Loucy (cell line): ENCODE data around the gene ZBTB16.

Experiments
- H2AFZ ChIP-seq: fragments of 200-600 bp; sonication (generic); 2 replicates; pipeline ENCODE4 v1.6.0; 2016; ENCODE audit warnings: antibody characterized with exemption, mild to moderate bottlenecking, low read length, moderate library complexity
- H3F3A ChIP-seq: fragments of 200-600 bp; 2 replicates; pipeline ENCODE4 v1.6.0; 2016; ENCODE audit warnings: antibody characterized with exemption, low read depth, mild to moderate bottlenecking
- H3K27me3 ChIP-seq: fragments of 200-600 bp; sonication (generic); 2 replicates; pipeline ENCODE4 v1.6.1; 2014; ENCODE audit warnings: low read length, mild to moderate bottlenecking; ENCODE audit not compliant: insufficient read depth, poor library complexity, severe bottlenecking
- H3K36me3 ChIP-seq: fragments of 200-600 bp; sonication (generic); 2 replicates; pipeline ENCODE4 v1.6.1; 2016; ENCODE audit warnings: low read length; ENCODE audit not compliant: insufficient read depth
- H3K4me1 ChIP-seq: fragments of 200-600 bp; sonication (generic); 2 replicates; pipeline ENCODE4 v1.5.1; 2014; ENCODE audit warnings: low read length, mild to moderate bottlenecking; ENCODE audit not compliant: insufficient read depth, poor library complexity, severe bottlenecking
- H3K4me2 ChIP-seq: fragments of 200-600 bp; sonication (generic); 2 replicates; pipeline ENCODE4 v1.6.0; 2014; ENCODE audit warnings: antibody characterized with exemption, low read length, low read depth, mild to moderate bottlenecking; ENCODE audit not compliant: poor library complexity, severe bottlenecking
- H3K4me3 ChIP-seq: fragments of 200-600 bp; sonication (generic); 2 replicates; pipeline ENCODE4 v1.5.1; 2014; ENCODE audit warnings: low read length, mild to moderate bottlenecking, mixed read lengths; ENCODE audit not compliant: poor library complexity, severe bottlenecking
- H3K79me2 ChIP-seq: fragments of 200-600 bp; sonication (generic); 2 replicates; pipeline ENCODE4 v1.6.1; 2014; ENCODE audit warnings: low read length; ENCODE audit not compliant: insufficient read depth
- H3K9ac ChIP-seq: fragments of 200-600 bp; sonication (generic); 2 replicates; pipeline ENCODE4 v1.6.0; 2014; ENCODE audit warnings: mild to moderate bottlenecking, low read depth, low read length, moderate library complexity; ENCODE audit not compliant: poor library complexity, severe bottlenecking
- H3K9me2 ChIP-seq: fragments of 200-600 bp; sonication (generic); replicated peaks from 2 replicates; pipeline ENCODE4 v1.6.1; 2016; ENCODE audit warnings: low read depth, low read length, mixed read lengths
- H3K9me3 ChIP-seq: fragments of 200-600 bp; sonication (generic); 2 replicates; pipeline ENCODE4 v1.6.1; 2014; ENCODE audit warnings: mild to moderate bottlenecking, antibody characterized with exemption, low read length, low read depth; ENCODE audit not compliant: insufficient read depth
- H4K20me1 ChIP-seq: fragments of 200-600 bp; sonication (generic); 2 replicates; pipeline ENCODE4 v1.6.0; 2014; ENCODE audit warnings: antibody characterized with exemption, low read length, mild to moderate bottlenecking; ENCODE audit not compliant: insufficient read depth, poor library complexity, severe bottlenecking
- EZH2phosphoT487 ChIP-seq: fragments of 200-600 bp; IDR thresholded peaks from 2 replicates; pipeline ENCODE4 v1.6.1; 2018; ENCODE audit warnings: antibody characterized with exemption, mild to moderate bottlenecking, moderate library complexity, borderline replicate concordance
- TF ChIP-seq, protein P1 (sequence below): fragments of 200-600 bp; sonication (generic); conservative IDR thresholded peaks from 2 replicates; pipeline ENCODE4 v1.5.1; 2014; ENCODE audit warnings: mild to moderate bottlenecking, antibody characterized with exemption, low read length

ZBTB16 gene

DNA sequence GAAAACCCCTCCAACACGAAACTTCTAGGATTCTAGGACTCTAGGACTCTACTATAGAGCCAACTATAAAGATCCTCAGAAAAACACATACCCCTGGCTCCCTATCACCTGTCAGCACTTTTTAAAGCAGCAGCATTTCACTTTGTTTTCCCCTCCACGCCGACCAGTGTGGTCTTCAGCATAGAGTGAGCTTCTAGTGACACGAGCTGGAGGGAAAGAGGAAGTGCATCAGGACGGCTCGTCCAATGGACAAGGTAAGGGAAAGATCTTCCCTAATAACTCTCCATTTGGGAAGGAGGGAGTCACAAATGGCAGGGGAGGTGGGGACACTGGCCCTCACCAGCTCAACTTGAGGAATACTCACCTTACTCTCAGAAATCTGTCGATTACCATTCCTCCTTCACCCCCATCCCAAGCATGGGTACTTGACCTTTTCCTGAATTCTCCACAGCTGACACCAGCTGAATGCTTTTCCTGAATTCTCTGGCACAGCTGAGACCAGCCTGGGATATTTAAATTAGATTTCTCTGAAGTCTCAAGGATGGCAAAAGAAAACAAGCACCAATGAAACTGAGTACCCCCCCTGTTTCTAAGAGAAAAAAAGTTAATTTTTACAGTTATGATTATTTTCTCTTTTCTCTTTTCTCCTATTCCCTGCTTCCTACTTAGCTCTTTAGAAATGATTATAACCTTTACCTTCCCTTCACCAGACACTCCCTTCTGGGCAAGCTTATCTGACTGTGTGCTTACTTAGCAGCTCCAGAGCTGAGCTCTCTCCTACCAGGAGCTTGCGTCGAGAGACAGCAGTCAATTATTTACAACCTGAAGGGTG, 203.4 kb downstream of the ZBTB16 start:
- Histone ChIP-seq H3K36me3 (no peaks in the 10 kb centered on the region), H3K4me1 (peaks cover 17% of the 10 kb centered on the region), H3K9ac (no peak overlapping the region), H2AFZ (0 out of 2 replicates have a peak overlapping the region, but pooled peaks have one; percentile 11), H4K20me1 (no peaks in the 10 kb centered on the region), H3K27me3 (no peaks in the 10 kb centered on the region), H3K4me3 (no peak overlapping the region), H3K9me3 (no peaks in the 10 kb centered on the region), H3K4me2 (no peak overlapping the region), H3K79me2 (no peaks in the 10 kb centered on the region), H3K9me2 (no peaks in the 10 kb centered on the region), H3F3A (no peaks in the 10 kb centered on the region)
- TF ChIP-seq EZH2phosphoT487: no peak
- TF ChIP-seq, protein P1, sequence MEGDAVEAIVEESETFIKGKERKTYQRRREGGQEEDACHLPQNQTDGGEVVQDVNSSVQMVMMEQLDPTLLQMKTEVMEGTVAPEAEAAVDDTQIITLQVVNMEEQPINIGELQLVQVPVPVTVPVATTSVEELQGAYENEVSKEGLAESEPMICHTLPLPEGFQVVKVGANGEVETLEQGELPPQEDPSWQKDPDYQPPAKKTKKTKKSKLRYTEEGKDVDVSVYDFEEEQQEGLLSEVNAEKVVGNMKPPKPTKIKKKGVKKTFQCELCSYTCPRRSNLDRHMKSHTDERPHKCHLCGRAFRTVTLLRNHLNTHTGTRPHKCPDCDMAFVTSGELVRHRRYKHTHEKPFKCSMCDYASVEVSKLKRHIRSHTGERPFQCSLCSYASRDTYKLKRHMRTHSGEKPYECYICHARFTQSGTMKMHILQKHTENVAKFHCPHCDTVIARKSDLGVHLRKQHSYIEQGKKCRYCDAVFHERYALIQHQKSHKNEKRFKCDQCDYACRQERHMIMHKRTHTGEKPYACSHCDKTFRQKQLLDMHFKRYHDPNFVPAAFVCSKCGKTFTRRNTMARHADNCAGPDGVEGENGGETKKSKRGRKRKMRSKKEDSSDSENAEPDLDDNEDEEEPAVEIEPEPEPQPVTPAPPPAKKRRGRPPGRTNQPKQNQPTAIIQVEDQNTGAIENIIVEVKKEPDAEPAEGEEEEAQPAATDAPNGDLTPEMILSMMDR: peak; percentile 90

DNA sequence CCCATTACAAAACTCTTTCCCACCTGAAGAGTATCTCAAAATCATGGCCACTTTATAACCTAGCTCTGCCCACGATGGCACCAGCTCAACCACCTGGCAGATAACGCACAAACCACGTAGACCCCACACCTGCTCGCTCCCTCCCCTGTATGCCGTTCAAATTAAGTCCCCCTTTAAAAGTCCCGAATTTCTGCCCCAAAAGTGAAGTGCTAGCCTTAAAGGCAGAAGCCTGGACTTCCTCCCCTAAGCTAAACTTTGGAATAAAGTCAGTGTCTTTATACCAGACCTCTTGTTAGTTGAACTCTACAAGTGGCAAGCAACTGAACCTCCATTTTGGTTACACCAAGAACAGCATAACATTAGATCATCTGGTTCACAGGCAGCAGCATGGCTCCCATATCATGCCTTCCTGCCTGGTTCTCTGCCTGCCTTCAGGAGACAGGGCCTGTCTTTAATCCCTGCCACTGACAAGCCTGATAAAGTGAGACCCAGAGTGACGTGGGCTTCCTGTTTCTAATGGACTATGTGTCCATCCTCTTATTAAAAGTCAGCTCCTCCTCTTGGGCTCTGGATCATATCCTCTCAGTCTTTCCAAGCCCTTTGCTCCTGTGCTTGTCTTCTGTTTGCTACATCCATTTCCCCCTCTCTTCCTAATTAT, 204.1 kb downstream of the ZBTB16 start:
- no peaks in the 10 kb centered on the region for H3F3A ChIP-seq
- no peaks in the 10 kb centered on the region for H3K9me3 ChIP-seq
- H2AFZ ChIP-seq: no peak overlapping the region
- peaks cover 11% of the 10 kb centered on the region for H3K4me1 ChIP-seq
- no peak overlapping the region for H3K4me3 ChIP-seq
- no peak overlapping the region for H3K9ac ChIP-seq
- no peaks in the 10 kb centered on the region for H4K20me1 ChIP-seq
- H3K4me2 ChIP-seq: no peak overlapping the region
- TF ChIP-seq EZH2phosphoT487: no peak
- TF ChIP-seq, protein P1: no peak
- no peaks in the 10 kb centered on the region for H3K36me3 ChIP-seq
- H3K27me3 ChIP-seq: no peaks in the 10 kb centered on the region
- H3K9me2 ChIP-seq: no peaks in the 10 kb centered on the region
- H3K79me2 ChIP-seq: no peaks in the 10 kb centered on the region

DNA sequence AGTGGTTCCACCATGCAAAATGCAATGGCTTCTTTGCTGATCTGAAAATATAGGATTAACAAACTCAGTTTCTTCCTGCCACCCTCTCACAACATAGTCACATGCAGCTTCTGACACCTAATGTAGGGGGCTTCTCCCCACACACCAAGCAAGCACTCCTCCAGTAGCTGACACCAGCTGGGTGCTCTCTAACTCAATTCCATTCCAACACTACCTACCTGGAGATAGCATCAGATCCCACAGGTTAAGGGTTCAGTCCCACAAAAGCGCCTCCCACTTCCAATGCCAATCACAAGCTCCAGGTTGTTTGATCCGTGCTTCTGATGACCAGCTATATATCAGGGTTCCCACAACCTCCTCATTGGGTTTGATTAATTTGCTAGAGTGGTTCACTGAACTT, 204.9 kb downstream of the ZBTB16 start:
- H3K79me2 ChIP-seq: no peaks in the 10 kb centered on the region
- H2AFZ ChIP-seq: no peak overlapping the region
- no peak overlapping the region for H3K4me3 ChIP-seq
- H3K9ac ChIP-seq: no peak overlapping the region
- H3K9me3 ChIP-seq: no peaks in the 10 kb centered on the region
- no peaks in the 10 kb centered on the region for H3F3A ChIP-seq
- H3K36me3 ChIP-seq: no peaks in the 10 kb centered on the region
- H3K4me2 ChIP-seq: no peak overlapping the region
- peaks cover 3% of the 10 kb centered on the region for H3K4me1 ChIP-seq
- no peaks in the 10 kb centered on the region for H4K20me1 ChIP-seq
- no peaks in the 10 kb centered on the region for H3K27me3 ChIP-seq
- TF ChIP-seq, protein P1: no peak
- TF ChIP-seq EZH2phosphoT487: no peak
- no peaks in the 10 kb centered on the region for H3K9me2 ChIP-seq
